ENCODE data around the gene KCNQ1.

KCNQ1 gene

GRCh38 chr11:2565447-2566222 is 120.8 kb downstream of the KCNQ1 start:
- DNase-seq (ENCODE audit: low read depth in 3 of 3): no peak

- no peak for DNase-seq (ENCODE audit: low read depth in 3 of 3)
Measured at GRCh38 chr11:2566223-2567025, 121.6 kb downstream of the KCNQ1 start.

GRCh38 chr11:2567026-2567671 is 122.3 kb downstream of the KCNQ1 start:
- no peak for DNase-seq (ENCODE audit: low read depth in 3 of 3)

- no peak for DNase-seq (ENCODE audit: low read depth in 3 of 3)
Measured at GRCh38 chr11:2569321-2569721, 124.5 kb downstream of the KCNQ1 start.

- no peak for DNase-seq (ENCODE audit: low read depth in 3 of 3)
Measured at GRCh38 chr11:2569731-2570210, 125.0 kb downstream of the KCNQ1 start.

GRCh38 chr11:2570211-2570811 is 125.5 kb downstream of the KCNQ1 start:
- DNase-seq (ENCODE audit: low read depth in 3 of 3): no peak

GRCh38 chr11:2570841-2571597 is 126.2 kb downstream of the KCNQ1 start:
- DNase-seq (ENCODE audit: low read depth in 3 of 3): no peak

GRCh38 chr11:2571598-2572281 is 126.9 kb downstream of the KCNQ1 start:
- no peak for DNase-seq (ENCODE audit: low read depth in 3 of 3)

GRCh38 chr11:2572491-2573239 is 127.9 kb downstream of the KCNQ1 start:
- no peak for DNase-seq (ENCODE audit: low read depth in 3 of 3)

GRCh38 chr11:2573240-2574042 is 128.6 kb downstream of the KCNQ1 start:
- DNase-seq (ENCODE audit: low read depth in 3 of 3): no peak

- DNase-seq (ENCODE audit: low read depth in 3 of 3): no peak
Measured at GRCh38 chr11:2574043-2574552, 129.3 kb downstream of the KCNQ1 start.

- no peak for DNase-seq (ENCODE audit: low read depth in 3 of 3)
Measured at GRCh38 chr11:2574553-2575535, 130.0 kb downstream of the KCNQ1 start.

GRCh38 chr11:2575591-2576051 is 130.8 kb downstream of the KCNQ1 start:
- no peak for DNase-seq (ENCODE audit: low read depth in 3 of 3)

GRCh38 chr11:2576111-2576510 is 131.3 kb downstream of the KCNQ1 start:
- DNase-seq (ENCODE audit: low read depth in 3 of 3): no peak

- DNase-seq (ENCODE audit: low read depth in 3 of 3): no peak
Measured at GRCh38 chr11:2576549-2576948, 131.7 kb downstream of the KCNQ1 start.

GRCh38 chr11:2577031-2577990 is 132.5 kb downstream of the KCNQ1 start:
- no peak for DNase-seq (ENCODE audit: low read depth in 3 of 3)
